IPS DF 6.9 (cell line): Measurements from ENCODE around the gene ZNF354B.
"Not testable (repeated sequence)": the region's sequence is repeated elsewhere in the genome, so short reads cannot be mapped to it uniquely, and the experiment has no call there.

Source experiments
- DNase-seq: peaks from one replicate; pipeline ENCODE4 v3.0.0-alpha.2; 2013; ENCODE audit warnings: low read depth, low spot score
- H3K27ac ChIP-seq: one replicate; pipeline ENCODE4 v1.5.1; 2013; ENCODE audit warnings: low read length, control low read depth
- H3K27me3 ChIP-seq: 2 replicates; pipeline ENCODE4 v1.6.1; 2013; ENCODE audit warnings: mild to moderate bottlenecking, low read length; ENCODE audit not compliant: control insufficient read depth, insufficient read depth
- H3K36me3 ChIP-seq: 2 replicates; pipeline ENCODE4 v1.6.1; 2013; ENCODE audit warnings: low read length; ENCODE audit not compliant: control insufficient read depth, insufficient read depth
- H3K4me1 ChIP-seq: 2 replicates; pipeline ENCODE4 v1.6.1; 2013; ENCODE audit warnings: low read length; ENCODE audit not compliant: control insufficient read depth, insufficient read depth
- H3K4me3 ChIP-seq: 2 replicates; pipeline ENCODE4 v1.5.1; 2013; ENCODE audit warnings: mild to moderate bottlenecking, low read length
- H3K9me3 ChIP-seq: 2 replicates; pipeline ENCODE4 v1.6.1; 2013; ENCODE audit warnings: low read length, inconsistent platforms; ENCODE audit not compliant: control insufficient read depth, insufficient read depth
- WGBS: extraction: QIAGEN DNeasy Blood & Tissue Kit; methylation state at CpG from one replicate; pipeline ENCODE4 v1.1.7; 2013; ENCODE audit warnings: mixed read lengths, missing lambda C conversion rate; ENCODE audit not compliant: insufficient read length, insufficient coverage; 5-methylcytosine and 5-hydroxymethylcytosine counted together

ZNF354B gene

DNA sequence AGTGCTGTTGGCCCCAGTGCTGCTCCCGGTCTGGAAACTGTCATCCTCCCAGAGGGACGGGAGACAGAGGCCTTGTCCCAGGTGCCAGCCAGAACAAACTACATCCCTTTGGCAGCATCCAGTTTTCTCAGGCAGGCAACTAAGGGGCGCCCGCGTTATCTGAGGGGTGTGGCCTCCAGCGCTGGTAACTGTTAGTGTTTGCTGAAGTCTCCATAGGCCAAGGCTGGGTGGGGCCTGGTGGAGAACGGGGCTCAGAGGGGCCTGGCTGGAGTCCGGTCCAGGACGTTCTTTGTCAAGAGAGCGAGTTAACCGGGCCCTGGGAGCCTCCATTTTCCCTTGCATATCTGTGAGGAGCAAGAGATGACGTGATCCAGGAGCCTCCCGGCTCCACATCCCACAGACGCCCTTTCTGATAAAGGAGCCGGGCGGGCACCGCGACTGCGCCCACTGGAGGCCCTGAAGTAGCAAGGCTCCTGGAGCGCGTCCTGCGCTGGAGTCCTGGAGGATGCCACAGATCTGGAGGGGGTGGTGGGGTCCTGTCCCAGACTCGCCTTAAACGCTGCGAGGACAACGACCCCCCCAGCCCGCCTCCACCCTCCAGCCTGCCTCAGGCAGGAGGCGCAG lies 20.9 kb upstream of the ZNF354B start:
- H3K27me3 ChIP-seq, H3K4me3 ChIP-seq, H3K27ac ChIP-seq, H3K9me3 ChIP-seq, H3K36me3 ChIP-seq, H3K4me1 ChIP-seq, DNase-seq: not testable (repeated sequence)
- no CpG with 5 or more reads among the region's 28 CpGs for WGBS

DNA sequence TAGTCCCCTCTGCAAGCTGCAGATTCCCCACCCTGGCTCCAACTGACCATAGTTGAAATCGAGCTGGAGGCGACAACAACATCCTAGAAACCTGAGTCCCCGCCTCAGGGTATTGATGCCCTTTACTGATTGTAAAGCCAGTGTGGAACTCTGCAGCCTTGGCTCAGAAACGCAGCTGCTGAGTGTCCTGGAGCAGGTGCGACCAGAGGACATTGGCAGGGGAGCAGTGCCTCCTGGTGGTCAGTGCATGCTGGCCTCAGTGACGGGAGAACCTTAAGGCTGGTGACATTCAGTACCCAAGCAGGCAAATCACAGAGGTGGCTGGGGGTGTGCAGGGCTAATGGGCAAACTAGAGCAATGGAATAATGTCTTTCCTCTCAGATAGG lies 20.4 kb upstream of the ZNF354B start:
- DNase-seq = peak; percentile 64
- H3K9me3 ChIP-seq = no peaks in the 10 kb centered on the region
- no peaks in the 10 kb centered on the region for H3K36me3 ChIP-seq
- no CpG with 5 or more reads among the region's 6 CpGs for WGBS
- H3K4me1 ChIP-seq = no peaks in the 10 kb centered on the region
- no peak overlapping the region for H3K4me3 ChIP-seq
- no peaks in the 10 kb centered on the region for H3K27me3 ChIP-seq
- H3K27ac ChIP-seq = no peak overlapping the region

DNA sequence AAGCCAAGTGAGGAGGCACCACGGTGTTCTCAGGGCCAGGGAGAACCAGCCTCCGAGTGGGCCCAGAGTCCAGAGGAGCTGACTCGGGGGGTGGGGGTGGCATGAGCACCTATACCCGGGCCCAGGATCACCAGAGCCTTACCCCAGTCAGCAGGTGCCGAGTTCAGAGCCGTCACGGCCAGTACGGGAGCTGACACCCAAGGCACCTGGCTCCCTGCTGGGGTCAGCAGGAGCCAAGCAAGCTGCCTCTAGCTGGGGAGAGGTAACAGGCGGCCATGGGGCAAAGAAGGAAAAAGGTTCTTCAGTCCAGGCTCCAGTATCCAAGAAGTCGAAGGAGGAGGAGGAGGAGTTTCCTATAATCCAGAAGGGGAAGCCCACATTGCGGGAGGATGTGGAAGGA lies 19.4 kb upstream of the ZNF354B start:
- H3K27ac ChIP-seq, H3K4me1 ChIP-seq, H3K9me3 ChIP-seq, DNase-seq, H3K36me3 ChIP-seq, H3K4me3 ChIP-seq, H3K27me3 ChIP-seq: not testable (repeated sequence)
- WGBS = no CpG with 5 or more reads among the region's 11 CpGs

GRCh38 chr5:178849316-178849715 lies 10.4 kb upstream of the ZNF354B start:
- H3K36me3 ChIP-seq = no peaks in the 10 kb centered on the region
- no peak overlapping the region for H3K27ac ChIP-seq
- no peaks in the 10 kb centered on the region for H3K9me3 ChIP-seq
- no peaks in the 10 kb centered on the region for H3K27me3 ChIP-seq
- no peaks in the 10 kb centered on the region for H3K4me1 ChIP-seq
- no CpG with 5 or more reads among the region's 5 CpGs for WGBS
- H3K4me3 ChIP-seq = no peak overlapping the region
- no peak for DNase-seq

DNA sequence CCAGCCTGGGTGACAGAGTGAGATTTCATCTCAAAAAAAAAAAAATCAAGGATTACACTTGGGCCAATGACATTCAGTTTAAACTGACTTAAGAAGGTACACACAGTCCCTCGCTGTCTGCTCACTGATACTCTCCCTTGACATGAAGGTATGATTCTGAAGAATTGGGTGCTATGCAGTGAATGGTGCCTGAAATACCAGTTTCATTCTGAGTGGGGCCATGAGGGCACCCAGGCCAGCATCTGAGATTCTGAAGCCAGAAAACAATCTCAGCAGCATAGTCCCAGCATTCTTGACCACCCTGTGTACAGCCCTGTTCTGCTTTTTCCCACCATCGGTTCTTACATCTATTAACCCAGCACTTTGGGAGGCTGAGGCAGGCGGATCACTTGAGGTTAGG lies 7.8 kb upstream of the ZNF354B start:
- DNase-seq = no peak
- Histone ChIP-seq H3K4me1 (no peaks in the 10 kb centered on the region), H3K9me3 (no peaks in the 10 kb centered on the region), H3K27ac (no peak overlapping the region), H3K36me3 (no peaks in the 10 kb centered on the region), H3K27me3 (no peaks in the 10 kb centered on the region), H3K4me3 (no peak overlapping the region)
- WGBS = no CpG with 5 or more reads among the region's 3 CpGs

DNA sequence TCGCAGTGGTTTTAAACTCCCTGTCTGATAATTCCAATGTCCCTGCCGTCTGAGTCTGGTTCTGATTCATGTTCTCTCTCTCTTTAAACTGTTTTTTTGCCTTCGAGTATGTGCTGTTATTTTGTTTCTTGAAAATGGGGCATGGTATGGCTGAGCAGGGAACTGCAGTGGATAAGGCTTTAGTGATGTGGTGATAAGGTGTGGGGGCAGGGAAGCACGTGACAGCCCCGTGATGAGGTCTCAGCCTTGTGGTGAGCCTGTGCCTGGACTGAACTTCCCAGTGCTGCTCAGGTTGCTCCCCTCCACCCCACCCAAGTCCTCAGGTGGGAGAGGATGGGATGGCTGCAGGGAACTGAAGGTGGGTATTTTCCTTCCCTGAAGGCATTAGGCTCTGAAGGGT lies 5.5 kb upstream of the ZNF354B start:
- no peaks in the 10 kb centered on the region for H3K36me3 ChIP-seq
- WGBS = no CpG with 5 or more reads among the region's 5 CpGs

GRCh38 chr5:178860615-178861014 lies 862 bp downstream of the ZNF354B start:
- peak overlapping the region; percentile 60; the same call in 1 of the 2 replicates for H3K4me3 ChIP-seq
- H3K27ac ChIP-seq, H3K9me3 ChIP-seq: not testable (repeated sequence)

More for the DNA sequence above, 5.5 kb upstream of the ZNF354B start:
- no peaks in the 10 kb centered on the region for H3K9me3 ChIP-seq
- H3K27me3 ChIP-seq = no peaks in the 10 kb centered on the region
- H3K4me1 ChIP-seq = no peaks in the 10 kb centered on the region
- H3K27ac ChIP-seq = no peak overlapping the region
- no peak overlapping the region for H3K4me3 ChIP-seq
- no peak for DNase-seq

DNA sequence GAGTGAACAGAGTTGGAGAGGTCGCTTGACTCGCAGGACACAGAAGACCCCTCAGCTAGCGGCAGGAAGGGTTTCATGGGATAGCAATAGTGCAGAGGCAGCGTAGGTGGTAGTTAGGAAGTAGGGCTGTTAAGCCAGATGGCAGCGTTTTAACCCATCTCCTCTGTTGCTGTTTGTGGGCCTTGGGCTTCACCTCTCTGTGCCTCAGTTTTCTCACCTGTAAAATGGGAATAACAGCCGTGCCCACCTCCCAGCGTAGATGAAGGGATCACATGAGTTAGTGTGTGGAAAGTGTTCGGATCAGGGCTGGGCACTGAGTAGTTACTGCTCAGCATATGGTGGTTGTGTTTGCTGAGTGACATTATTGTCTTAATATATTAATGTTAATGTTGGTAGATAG lies 1.9 kb downstream of the ZNF354B start:
- H3K27ac ChIP-seq = no peak overlapping the region
- DNase-seq = no peak
- H3K27me3 ChIP-seq = no peaks in the 10 kb centered on the region
- 0 out of 2 replicates have a peak, but pooled peaks cover 2% of the 10 kb centered on the region for H3K36me3 ChIP-seq
- no CpG with 5 or more reads among the region's 8 CpGs for WGBS
- H3K9me3 ChIP-seq = no peaks in the 10 kb centered on the region
- no peak overlapping the region for H3K4me3 ChIP-seq
- no peaks in the 10 kb centered on the region for H3K4me1 ChIP-seq

More at GRCh38 chr5:178860615-178861014, 862 bp downstream of the ZNF354B start:
- not testable (repeated sequence) for DNase-seq, H3K27me3 ChIP-seq, H3K4me1 ChIP-seq, H3K36me3 ChIP-seq
- no CpG with 5 or more reads among the region's 31 CpGs for WGBS

GRCh38 chr5:178866946-178867345 lies 7.2 kb downstream of the ZNF354B start:
- no CpG with 5 or more reads among the region's 4 CpGs for WGBS
- no peak overlapping the region for H3K27ac ChIP-seq

DNA sequence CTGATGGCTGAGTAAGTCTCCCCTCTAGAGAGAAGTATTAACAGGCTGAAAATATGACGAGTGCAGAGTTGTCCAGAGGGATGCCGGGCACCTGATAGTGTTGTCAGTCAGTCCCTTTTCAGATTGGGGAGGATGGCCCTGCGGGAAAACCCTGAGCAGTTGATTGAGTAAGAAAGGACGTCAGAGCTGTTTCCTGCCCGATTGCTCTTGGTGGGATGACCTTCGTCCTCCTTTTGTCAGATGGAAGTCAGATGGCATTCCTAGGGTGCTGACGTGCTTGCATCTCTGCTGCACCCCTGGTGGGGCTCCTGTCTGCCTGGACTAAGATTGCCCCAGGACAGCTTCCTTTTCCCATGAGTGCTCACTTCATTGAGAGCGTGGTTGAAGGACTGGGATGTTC lies 9.8 kb downstream of the ZNF354B start:
- H3K9me3 ChIP-seq = no peaks in the 10 kb centered on the region
- no peaks in the 10 kb centered on the region for H3K4me1 ChIP-seq
- DNase-seq = no peak
- no CpG with 5 or more reads among the region's 8 CpGs for WGBS
- no peak overlapping the region for H3K4me3 ChIP-seq
- H3K36me3 ChIP-seq = 0 out of 2 replicates have a peak, but pooled peaks cover 5% of the 10 kb centered on the region
- no peaks in the 10 kb centered on the region for H3K27me3 ChIP-seq
- H3K27ac ChIP-seq = no peak overlapping the region

More at GRCh38 chr5:178866946-178867345, 7.2 kb downstream of the ZNF354B start:
- no peak for DNase-seq
- Histone ChIP-seq H3K9me3 (no peaks in the 10 kb centered on the region), H3K27me3 (no peaks in the 10 kb centered on the region), H3K4me3 (no peak overlapping the region), H3K36me3 (0 out of 2 replicates have a peak, but pooled peaks cover 5% of the 10 kb centered on the region), H3K4me1 (no peaks in the 10 kb centered on the region)

- no CpG with 5 or more reads among the region's 8 CpGs for WGBS
- no peaks in the 10 kb centered on the region for H3K4me1 ChIP-seq
- no peaks in the 10 kb centered on the region for H3K9me3 ChIP-seq
- DNase-seq = no peak
- no peak overlapping the region for H3K27ac ChIP-seq
- H3K27me3 ChIP-seq = no peaks in the 10 kb centered on the region; the same call in 1 of the 2 replicates
- no peak overlapping the region for H3K4me3 ChIP-seq
- H3K36me3 ChIP-seq = 0 out of 2 replicates have a peak, but pooled peaks cover 10% of the 10 kb centered on the region
These were observed 10.7 kb downstream of the ZNF354B start for GRCh38 chr5:178870411-178870810.
